RPMI7951 (cell line): Measurements from ENCODE around the gene SFXN5. TPM values are rescaled to one million over a fixed set of nuclear protein-coding genes. Genes with fewer than 3 reads are reported as not detected.
"Not testable (repeated sequence)": the region's sequence is repeated elsewhere in the genome, so short reads cannot be mapped to it uniquely, and the experiment has no call there.

Experiments used
- DNase-seq: peaks from one replicate; pipeline ENCODE4 v3.0.0-alpha.2; 2012; ENCODE audit warnings: low read depth
- total RNA-seq: library from RNA; depleted of rRNA; stranded (reverse); fragments of >200 nt; shearing (Covaris generic); gene quantifications from 2 replicates; pipeline ENCODE4 v1.2.3, GENCODE V29; 2014

SFXN5 gene
- total RNA-seq, 1 experiment from 2014 or later, result 8.7 TPM

- peak; percentile 29 for DNase-seq
These were observed 30.2 kb upstream of the SFXN5 start for GRCh38 chr2:73101626-73102256.

GRCh38 chr2:73100956-73101355 is 29.4 kb upstream of the SFXN5 start:
- DNase-seq, result no peak

- no peak for DNase-seq
These were observed 28.0 kb upstream of the SFXN5 start for GRCh38 chr2:73099486-73099885.

- no peak for DNase-seq
These were observed 24.4 kb upstream of the SFXN5 start for GRCh38 chr2:73095910-73096309.

GRCh38 chr2:73093601-73094218 is 22.2 kb upstream of the SFXN5 start:
- DNase-seq, result not testable (repeated sequence)

- DNase-seq, result no peak
These were observed 20.8 kb upstream of the SFXN5 start for GRCh38 chr2:73092146-73092783.

DNA sequence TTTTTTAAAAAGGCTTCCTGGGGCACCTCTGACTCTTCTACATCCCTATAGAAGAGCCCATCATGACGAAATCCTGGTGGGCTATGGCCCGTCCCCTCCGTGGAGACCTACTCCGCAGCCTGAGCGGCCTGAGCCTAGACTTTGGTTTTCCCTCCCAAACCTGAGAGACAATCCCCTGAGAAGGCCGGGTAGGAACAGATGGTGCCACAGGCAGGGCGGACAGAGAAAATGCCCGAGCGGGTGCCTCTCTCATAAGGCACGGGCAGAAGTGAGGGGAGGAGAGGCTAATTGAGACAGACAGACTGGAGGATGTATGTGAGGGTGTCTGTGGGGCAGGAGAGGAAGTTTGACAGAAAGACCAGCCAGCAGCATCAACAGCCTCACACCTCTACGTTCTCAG is 20.2 kb upstream of the SFXN5 start:
- no peak for DNase-seq

GRCh38 chr2:73091164-73091563 is 19.7 kb upstream of the SFXN5 start:
- no peak for DNase-seq

DNA sequence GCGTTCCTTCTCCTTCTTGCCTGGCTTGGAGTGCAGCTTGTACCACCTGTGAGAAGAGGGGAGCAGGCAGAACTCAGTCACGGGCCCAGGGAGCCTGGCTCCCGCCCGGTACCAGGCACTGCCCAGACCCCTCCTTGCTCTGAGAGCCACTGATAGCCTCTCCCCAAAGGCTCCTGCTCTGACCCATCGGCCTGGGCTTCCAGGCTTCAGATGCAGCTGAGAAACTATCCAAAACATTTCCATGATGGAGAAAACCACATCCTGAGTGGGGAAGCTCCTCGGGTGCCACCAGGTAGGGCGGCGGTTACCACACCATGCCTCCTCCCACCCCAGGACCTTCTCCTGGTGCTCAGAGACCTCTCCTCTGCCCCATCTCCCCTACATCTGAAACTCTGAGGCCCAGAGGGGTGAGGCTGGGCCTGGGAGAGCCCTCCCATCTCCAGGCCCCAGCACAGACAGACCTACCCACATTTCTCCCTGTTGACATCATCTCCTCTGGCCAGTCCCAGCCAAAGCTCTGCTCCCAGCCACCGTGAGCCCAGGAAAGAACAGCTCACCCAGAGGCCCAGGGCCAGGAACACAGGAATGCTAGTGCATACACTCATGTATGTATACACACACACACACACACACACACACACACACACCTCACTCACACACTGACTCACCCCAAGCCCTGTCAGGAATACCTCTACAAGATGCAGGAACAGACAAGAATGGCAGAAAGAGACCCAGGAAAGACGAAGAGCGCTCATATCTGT is 17.9 kb upstream of the SFXN5 start:
- peak; percentile 94 for DNase-seq

DNA sequence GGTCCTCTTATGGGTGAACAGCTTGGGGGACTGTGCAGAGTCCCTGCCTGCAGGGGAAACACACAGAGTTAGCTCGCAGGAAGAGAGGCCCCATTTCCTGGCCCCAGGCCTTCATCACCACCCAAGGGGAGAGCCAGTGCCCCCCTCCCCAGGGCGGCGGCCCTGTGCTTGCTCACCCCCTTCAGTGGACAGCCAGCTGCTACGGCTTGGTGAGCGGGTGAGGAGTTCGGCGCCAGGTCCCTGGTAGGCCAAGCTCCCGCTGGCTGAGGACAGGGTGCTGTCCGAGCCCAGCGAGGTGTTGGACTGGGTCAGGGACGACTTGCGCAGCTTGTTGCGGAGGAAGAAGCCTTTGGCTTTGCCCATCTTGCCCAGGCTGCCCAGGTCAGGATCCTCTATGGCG is 17.2 kb upstream of the SFXN5 start:
- no peak for DNase-seq

GRCh38 chr2:73088211-73088610 is 16.7 kb upstream of the SFXN5 start:
- no peak for DNase-seq

- no peak for DNase-seq
These were observed 15.8 kb upstream of the SFXN5 start for GRCh38 chr2:73087311-73087710.

DNA sequence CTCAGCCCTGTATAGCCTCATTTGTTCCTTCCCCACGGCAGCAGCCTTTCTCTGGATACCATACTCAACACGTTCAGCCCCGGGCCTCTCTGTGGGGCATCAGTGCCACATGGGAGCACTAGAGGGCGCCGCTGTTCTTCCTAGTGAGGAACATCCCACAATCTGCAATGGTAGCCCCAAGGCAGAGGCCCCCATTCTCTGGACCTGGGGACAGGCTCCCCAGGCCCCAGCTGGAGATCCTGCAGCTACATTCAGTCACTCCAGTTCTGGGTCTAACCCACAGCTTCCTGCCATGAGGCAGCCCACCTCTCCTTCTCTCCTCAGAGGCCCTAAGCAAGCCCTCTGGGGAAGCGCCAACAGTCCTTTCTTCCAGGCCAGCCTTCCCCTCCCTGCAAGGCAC is 14.2 kb upstream of the SFXN5 start:
- peak; percentile 60 for DNase-seq

- no peak for DNase-seq
These were observed 13.5 kb upstream of the SFXN5 start for GRCh38 chr2:73084971-73085370.

DNA sequence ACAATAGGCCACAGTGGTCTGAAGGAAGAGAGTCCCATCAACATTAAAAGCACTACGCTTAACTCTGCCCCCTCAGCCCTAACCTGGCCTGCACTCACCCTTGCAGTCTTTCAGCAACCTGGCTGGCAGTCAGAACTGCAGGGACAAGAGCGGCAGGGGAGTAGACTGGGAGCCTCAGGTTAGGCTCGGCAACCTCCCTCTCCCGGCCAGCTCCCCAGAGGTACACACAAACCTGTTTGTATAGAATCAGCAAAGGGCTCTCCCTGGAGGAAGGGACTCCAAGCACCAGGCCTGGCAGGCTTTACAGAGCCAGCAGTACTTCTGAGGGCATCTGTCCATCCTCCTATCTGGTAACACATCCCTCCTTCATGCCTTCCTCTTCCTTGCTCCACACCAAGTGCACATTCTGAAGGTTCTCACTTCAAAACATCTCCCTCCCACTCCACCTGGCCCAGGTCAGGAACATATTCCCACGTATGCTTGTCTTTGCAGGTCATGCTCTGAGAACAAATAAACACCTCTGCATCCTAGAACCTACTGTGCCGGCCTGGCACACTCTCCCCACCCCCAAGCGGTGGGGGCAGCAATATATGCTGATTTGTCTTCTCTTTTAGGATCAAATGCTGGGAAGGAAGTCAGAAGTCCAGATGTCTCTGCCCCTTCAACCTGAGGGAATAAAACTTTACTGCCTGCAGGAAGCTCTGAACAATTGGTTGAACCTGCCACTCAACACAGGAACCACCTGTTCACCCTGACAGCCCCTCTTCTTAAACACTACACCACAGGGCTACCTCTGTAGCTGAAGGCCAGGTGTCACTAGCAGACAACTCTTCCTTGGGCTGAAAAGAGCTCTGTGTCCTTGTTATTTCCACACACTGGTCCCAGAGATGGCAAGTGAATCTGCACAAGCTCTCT is 12.6 kb upstream of the SFXN5 start:
- no peak for DNase-seq

GRCh38 chr2:73082523-73083410 is 11.3 kb upstream of the SFXN5 start:
- no peak for DNase-seq

- DNase-seq, result no peak
These were observed 9.7 kb upstream of the SFXN5 start for GRCh38 chr2:73081181-73081671.

GRCh38 chr2:73080321-73081131 is 9.0 kb upstream of the SFXN5 start:
- DNase-seq, result no peak

GRCh38 chr2:73079636-73080035 is 8.1 kb upstream of the SFXN5 start:
- DNase-seq, result no peak
